ENCODE data around the gene KDELR3.

KDELR3 gene

GRCh38 chr22:38519453-38520250 is 51.8 kb downstream of the KDELR3 start:
- DNase-seq (ENCODE audit: low read depth in 2 of 2) = no peak

GRCh38 chr22:38523029-38523428 is 55.1 kb downstream of the KDELR3 start:
- no peak for DNase-seq (ENCODE audit: low read depth in 2 of 2)

GRCh38 chr22:38523479-38523878 is 55.6 kb downstream of the KDELR3 start:
- no peak for DNase-seq (ENCODE audit: low read depth in 2 of 2)

- DNase-seq (ENCODE audit: low read depth in 2 of 2) = no peak
These were observed 56.5 kb downstream of the KDELR3 start for GRCh38 chr22:38524429-38524828.

GRCh38 chr22:38531251-38531938 is 63.5 kb downstream of the KDELR3 start:
- DNase-seq (ENCODE audit: low read depth in 2 of 2) = no peak

Measured in stimulated activated CD8-positive, alpha-beta memory T cell treated with anti-CD3 and anti-CD28 coated beads, Interleukin-7, amount 100 ng/mL, for 1 hour (primary cell).